C4-2B (cell line): ENCODE results near the gene PDE4B.

Experiments
- CTCF ChIP-seq: fragments of 450-650 bp; conservative IDR thresholded peaks from 2 replicates; pipeline ENCODE4 v1.5.1; 2017; ENCODE audit warnings: mild to moderate bottlenecking
- ZFX ChIP-seq: fragments of 450-650 bp; IDR thresholded peaks from 2 replicates; pipeline ENCODE4 v1.6.1; 2017

- TF ChIP-seq CTCF (no peak), ZFX (no peak)
These were observed 498.3 kb downstream of the PDE4B start for GRCh38 chr1:66290761-66291530.
